Left lung (tissue), 10 donors: Measurements from ENCODE around the gene CCNG2. TPM values are rescaled to one million over a fixed set of nuclear protein-coding genes. Genes with fewer than 3 reads are reported as not detected.

Experiments used
- ATAC-seq: fragments of 200-7000 bp; cut with Tn5 transposase; one replicate; pipeline ENCODE4 v1.9.1; 2020; ENCODE audit warnings: moderate library complexity
- DNase-seq, 4 donors: peaks; one replicate each; pipeline ENCODE4 v3.0.0-alpha.2; 2013 to 2020
- H3K27ac ChIP-seq, 2 donors: fragments of 200-600 bp; sonication (generic) in 1 of 2; one replicate each; pipeline versions ENCODE4 v1.5.0 to v1.8.0; 2020 to 2021
- H3K27me3 ChIP-seq, 2 donors: fragments of 200-600 bp; sonication (generic) in 1 of 2; one replicate each; pipeline versions ENCODE4 v1.5.0 to v1.8.0; 2020 to 2021
- H3K36me3 ChIP-seq, 2 donors: fragments of 200-600 bp; sonication (generic) in 1 of 2; one replicate each; pipeline versions ENCODE4 v1.5.0 to v1.8.0; 2020 to 2021
- H3K4me1 ChIP-seq, 2 donors: fragments of 200-600 bp; one replicate each; pipeline ENCODE4 v1.8.0; 2021
- H3K4me3 ChIP-seq, 2 donors: fragments of 200-600 bp; sonication (generic) in 1 of 2; one replicate each; pipeline versions ENCODE4 v1.5.0 to v1.8.0; 2020 to 2021; ENCODE audit warnings: mild to moderate bottlenecking in 1 of 2
- H3K9me3 ChIP-seq, 2 donors: fragments of 200-600 bp; sonication (generic) in 1 of 2; one replicate each; pipeline versions ENCODE4 v1.5.0 to v1.8.0; 2020 to 2021
- intact Hi-C, 2 donors: fragments of 100-400 bp; cut with DNase I; formaldehyde crosslinking; loops; one replicate each; pipeline versions ENCODE4 v1.11.2 to v1.14.2; 2022
- polyA plus RNA-seq, 6 donors: library from polyadenylated mRNA; unstranded; fragments of 120-200 nt; gene quantifications; one replicate each; pipeline ENCODE4 v1.2.1, GENCODE V29; 2013; ENCODE audit not compliant: insufficient read length in 6 of 6
- total RNA-seq, 2 donors: library from RNA; stranded (reverse); fragmentation: NEBNext Ultra II Directional; extraction: Animal tissue kit (Norgen Biotek cat#: 25700); gene quantifications; one replicate each; pipeline ENCODE4 v1.2.1, GENCODE V29; 2021
- TF ChIP-seq, protein P1 (sequence below), 2 donors: fragments of 200-600 bp; sonication (generic) in 1 of 2; IDR thresholded peaks; one replicate each; pipeline versions ENCODE4 v1.5.0 to v1.8.0; 2021; ENCODE audit warnings: antibody characterized with exemption in 2 of 2
- donor health status: DM: no; HTN: yes; CAD: no.
- donor health status: DM: no; HTN: no; CAD: no.

CCNG2 gene
- total and polyA plus RNA-seq, 8 donors, result 31.6 to 136 (median 106) TPM

DNA sequence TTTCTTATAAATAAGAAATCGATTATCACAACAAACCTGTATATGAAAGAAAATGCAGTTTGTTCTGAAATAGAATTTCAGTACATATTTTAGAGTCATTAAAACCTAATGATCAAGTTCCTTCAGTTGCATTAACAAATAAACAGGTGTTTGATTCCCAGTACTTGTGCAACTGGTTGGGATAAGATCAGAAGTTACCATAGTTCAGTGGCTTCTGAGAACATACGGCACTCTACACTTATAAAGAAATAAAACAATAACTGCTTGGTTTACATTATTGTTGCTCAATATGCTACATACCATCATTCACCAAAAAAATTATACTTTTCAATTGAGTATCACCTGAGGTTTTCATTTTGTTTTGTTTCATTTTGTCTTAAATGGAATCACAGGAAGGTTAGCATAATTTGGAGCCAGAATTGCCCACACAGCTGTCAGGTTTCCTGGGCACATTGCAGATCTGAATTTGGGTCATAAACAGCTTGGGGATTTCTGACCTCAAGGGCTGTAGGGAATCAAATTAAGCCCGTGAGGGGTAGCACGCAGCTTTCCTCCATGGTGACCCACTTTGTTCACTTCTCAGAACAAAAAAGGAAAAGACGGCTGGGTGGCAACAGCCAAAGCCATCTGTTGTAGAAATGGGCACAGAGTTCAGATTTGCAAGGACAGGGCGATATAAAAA is 14.9 kb upstream of the CCNG2 start:
- Histone ChIP-seq H3K36me3 (no peaks in the 10 kb centered on the region), H3K27ac (no peak overlapping the region), H3K4me3 (no peak overlapping the region), H3K27me3 (no peaks in the 10 kb centered on the region), H3K4me1 (peaks cover 0 to 20% of the 10 kb centered on the region in 2 donors), H3K9me3 (no peaks in the 10 kb centered on the region)
- no peak for DNase-seq
- TF ChIP-seq, protein P1, sequence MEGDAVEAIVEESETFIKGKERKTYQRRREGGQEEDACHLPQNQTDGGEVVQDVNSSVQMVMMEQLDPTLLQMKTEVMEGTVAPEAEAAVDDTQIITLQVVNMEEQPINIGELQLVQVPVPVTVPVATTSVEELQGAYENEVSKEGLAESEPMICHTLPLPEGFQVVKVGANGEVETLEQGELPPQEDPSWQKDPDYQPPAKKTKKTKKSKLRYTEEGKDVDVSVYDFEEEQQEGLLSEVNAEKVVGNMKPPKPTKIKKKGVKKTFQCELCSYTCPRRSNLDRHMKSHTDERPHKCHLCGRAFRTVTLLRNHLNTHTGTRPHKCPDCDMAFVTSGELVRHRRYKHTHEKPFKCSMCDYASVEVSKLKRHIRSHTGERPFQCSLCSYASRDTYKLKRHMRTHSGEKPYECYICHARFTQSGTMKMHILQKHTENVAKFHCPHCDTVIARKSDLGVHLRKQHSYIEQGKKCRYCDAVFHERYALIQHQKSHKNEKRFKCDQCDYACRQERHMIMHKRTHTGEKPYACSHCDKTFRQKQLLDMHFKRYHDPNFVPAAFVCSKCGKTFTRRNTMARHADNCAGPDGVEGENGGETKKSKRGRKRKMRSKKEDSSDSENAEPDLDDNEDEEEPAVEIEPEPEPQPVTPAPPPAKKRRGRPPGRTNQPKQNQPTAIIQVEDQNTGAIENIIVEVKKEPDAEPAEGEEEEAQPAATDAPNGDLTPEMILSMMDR (IDR thresholded peaks at IDR 0.05), result no peak
- ATAC-seq, result no peak
- intact Hi-C loops, result no loop called here

DNA sequence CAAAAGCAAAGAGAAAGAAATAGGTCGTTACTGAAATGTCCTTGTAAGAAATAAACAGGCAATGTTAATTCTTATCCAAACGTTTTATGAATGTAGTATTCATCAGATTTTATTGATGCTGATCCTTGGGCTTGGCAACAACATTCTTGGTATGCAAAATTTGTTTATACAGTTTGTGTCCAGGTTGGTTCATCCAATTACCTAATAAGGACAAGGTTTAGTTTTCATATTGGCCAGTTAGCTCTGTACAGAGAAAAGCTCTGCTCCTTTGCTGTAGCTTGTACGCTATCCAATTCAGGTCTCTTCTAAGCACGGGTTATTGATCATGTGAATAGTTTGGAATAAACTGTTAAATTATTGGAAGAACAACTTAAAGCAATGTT is 14.4 kb upstream of the CCNG2 start:
- no peak overlapping the region for H3K27ac ChIP-seq
- intact Hi-C loops, result no loop called here
- no peaks in the 10 kb centered on the region for H3K9me3 ChIP-seq
- no peaks in the 10 kb centered on the region for H3K27me3 ChIP-seq
- ATAC-seq (no peak), DNase-seq (no peak)
- no peak overlapping the region for H3K4me3 ChIP-seq
- TF ChIP-seq, protein P1 (IDR thresholded peaks at IDR 0.05), result no peak
- H3K36me3 ChIP-seq, result no peaks in the 10 kb centered on the region
- H3K4me1 ChIP-seq, result peaks cover 0 to 16% of the 10 kb centered on the region in 2 donors

DNA sequence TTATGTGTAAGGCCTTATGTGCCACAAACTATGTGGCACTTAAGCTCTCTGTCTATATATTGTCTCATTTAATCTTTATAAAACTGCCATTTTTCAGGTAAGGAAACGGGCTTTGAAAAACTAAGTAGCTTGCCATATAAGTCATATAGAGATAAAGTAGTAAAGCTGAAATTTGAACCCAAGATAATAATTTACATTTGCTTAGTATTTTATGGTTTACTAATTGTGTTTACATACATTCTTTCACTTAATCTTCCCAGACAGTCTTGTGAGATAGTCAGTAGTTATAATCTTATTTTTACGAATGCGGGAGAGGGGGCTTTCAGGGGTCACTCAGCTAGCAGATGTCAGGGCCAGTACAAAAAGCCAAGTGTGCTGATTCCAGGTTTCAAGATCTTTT is 13.9 kb upstream of the CCNG2 start:
- no peaks in the 10 kb centered on the region for H3K9me3 ChIP-seq
- peaks cover 0 to 16% of the 10 kb centered on the region in 2 donors for H3K4me1 ChIP-seq
- TF ChIP-seq, protein P1 (IDR thresholded peaks at IDR 0.05), result no peak
- H3K27ac ChIP-seq, result no peak overlapping the region
- no peaks in the 10 kb centered on the region for H3K27me3 ChIP-seq
- DNase-seq (no peak), ATAC-seq (no peak)
- H3K4me3 ChIP-seq, result no peak overlapping the region
- H3K36me3 ChIP-seq, result no peaks in the 10 kb centered on the region
- intact Hi-C loops, result no loop called here

DNA sequence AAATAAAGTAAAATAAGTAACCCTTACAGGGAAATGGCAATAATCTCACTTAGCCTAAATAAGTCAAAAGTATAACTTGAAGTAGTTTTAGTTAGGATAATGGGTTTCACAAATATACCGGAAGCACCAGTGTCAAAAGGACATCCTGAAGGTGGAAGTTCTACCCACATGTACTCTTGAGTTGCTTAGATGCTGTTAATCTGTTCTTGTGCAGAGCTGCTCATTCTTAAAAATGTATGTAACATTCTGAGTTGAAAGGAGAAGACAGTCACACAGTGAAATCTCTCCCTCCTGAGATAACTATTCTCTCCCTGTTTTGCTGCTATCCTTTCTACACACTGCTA is 11.2 kb upstream of the CCNG2 start:
- Histone ChIP-seq H3K9me3 (no peaks in the 10 kb centered on the region), H3K4me1 (peaks cover 0 to 16% of the 10 kb centered on the region in 2 donors), H3K27ac (peak overlapping the region in 1 of 2 donors; percentile 70), H3K27me3 (no peaks in the 10 kb centered on the region), H3K36me3 (no peaks in the 10 kb centered on the region), H3K4me3 (no peak overlapping the region)
- no peak for DNase-seq
- no peak for ATAC-seq
- TF ChIP-seq, protein P1 (IDR thresholded peaks at IDR 0.05), result no peak
- intact Hi-C loops, result no loop called here

DNA sequence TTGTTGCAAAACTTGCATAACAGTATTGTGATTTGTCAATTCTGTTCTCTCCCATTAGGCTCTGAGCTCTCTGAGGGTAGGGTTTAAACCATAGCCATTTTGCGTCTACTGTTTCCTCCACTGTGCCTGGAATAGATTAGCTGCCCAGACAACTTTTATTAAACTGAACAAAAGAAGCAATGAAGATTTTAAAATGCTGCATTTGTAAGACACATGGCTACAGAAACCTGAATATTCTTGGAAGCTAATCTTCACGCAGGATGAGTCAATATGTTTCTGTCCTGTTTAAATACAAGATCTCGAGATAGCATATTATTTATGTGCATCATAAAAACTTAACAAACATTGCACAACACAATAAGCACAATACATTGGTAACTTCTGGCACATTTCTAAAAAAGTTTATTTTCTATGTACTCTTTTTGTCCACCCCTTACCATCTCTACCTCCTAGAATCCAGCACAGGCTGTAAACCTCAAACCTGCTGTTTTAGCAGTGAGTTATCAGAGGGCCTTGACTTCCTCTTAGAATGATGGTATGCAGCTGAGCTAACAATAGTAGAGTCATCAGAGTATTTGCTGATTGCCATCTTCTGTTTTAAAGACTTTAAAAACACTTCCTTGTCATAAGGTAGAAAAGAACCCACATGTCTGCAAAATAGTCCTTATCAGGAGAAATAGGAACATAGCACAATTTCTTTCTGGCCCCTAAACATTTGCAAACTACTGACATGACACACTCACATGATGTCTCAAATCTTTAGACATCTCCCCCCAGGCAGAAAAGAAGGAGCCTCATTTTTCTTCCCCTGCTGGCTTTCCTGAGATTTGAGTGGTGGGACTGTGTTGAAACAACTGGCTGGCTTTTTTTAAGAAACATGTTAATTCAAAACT is 10.6 kb upstream of the CCNG2 start:
- intact Hi-C loops, result no loop called here
- Histone ChIP-seq H3K27me3 (no peaks in the 10 kb centered on the region), H3K27ac (peak overlapping the region in 1 of 2 donors; percentile 70), H3K4me3 (no peak overlapping the region), H3K36me3 (no peaks in the 10 kb centered on the region), H3K4me1 (peaks cover 0 to 16% of the 10 kb centered on the region in 2 donors), H3K9me3 (no peaks in the 10 kb centered on the region)
- TF ChIP-seq, protein P1 (IDR thresholded peaks at IDR 0.05), result no peak
- ATAC-seq (peak; percentile 74), DNase-seq (no peak)
